HG03159 (cell line): Measurements from ENCODE around the gene HSD3B1.
"Not testable (repeated sequence)": the region's sequence is repeated elsewhere in the genome, so short reads cannot be mapped to it uniquely, and the experiment has no call there.

Experiments
- ATAC-seq: cut with Tn5 transposase; IDR thresholded peaks from one replicate; pipeline ENCODE4 v1.9.1; 2021; ENCODE audit warnings: mild to moderate bottlenecking, moderate library complexity; ENCODE audit not compliant: unreplicated experiment

The HSD3B1 gene

GRCh38 chr1:119551218-119551617 is 44.2 kb downstream of the HSD3B1 start:
- ATAC-seq: no peak

DNA sequence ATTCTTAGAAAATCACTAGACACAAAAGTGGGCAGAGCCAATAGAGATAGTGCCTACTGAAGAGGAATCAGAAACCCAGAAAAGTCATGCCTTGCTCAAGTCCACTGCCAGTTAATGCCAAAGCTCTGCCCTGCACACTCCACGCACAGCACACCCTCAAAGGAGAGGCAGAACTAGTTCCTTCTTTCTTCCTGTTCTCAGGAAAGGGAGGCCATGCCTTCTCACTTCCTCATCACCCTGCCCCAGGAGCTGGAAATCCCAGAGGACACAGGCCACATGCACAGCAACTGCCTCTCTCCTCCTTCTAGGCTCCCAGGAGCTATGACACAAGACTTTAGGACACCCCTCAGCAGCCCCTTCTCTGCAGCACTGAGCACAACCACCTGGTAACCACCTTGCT is 45.6 kb downstream of the HSD3B1 start:
- not testable (repeated sequence) for ATAC-seq

DNA sequence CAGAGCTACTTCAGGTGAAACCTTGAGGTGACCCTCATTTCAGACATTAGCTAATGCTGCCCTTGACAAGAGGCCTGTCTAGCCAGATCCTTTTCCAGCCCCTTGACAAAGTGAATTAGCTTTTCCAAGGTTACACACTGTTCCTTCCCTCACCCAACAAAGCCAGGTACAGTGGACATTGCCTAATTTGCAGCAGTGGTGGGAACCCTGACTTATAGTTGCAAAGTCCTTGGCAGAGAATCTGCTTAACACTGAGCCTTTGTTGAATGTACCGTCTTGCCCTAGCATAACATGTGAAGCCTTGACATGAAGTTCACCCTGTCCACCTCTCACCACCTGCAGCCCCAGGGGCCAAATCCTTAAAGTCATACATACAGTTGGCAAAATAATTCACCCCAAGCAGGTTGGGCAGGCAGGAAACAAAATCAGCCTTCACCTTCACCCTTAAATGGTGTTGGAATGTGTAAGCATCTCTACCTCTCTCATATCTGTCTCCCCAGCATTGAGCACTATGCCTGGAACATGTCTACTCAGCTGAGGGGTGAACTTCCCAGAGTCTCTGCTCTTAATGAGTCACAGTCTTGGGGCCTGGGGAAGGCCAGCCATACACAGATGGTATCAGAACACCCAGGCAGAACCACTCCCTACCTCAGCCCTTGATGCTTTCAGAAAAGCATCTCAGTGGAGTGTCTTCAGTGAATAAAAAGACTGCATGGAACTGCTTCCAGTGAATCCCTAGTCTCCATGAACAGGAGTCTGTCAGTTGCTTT is 46.5 kb downstream of the HSD3B1 start:
- ATAC-seq: not testable (repeated sequence)

GRCh38 chr1:119554183-119554582 is 47.2 kb downstream of the HSD3B1 start:
- no peak for ATAC-seq

GRCh38 chr1:119556423-119556822 is 49.4 kb downstream of the HSD3B1 start:
- ATAC-seq: no peak

DNA sequence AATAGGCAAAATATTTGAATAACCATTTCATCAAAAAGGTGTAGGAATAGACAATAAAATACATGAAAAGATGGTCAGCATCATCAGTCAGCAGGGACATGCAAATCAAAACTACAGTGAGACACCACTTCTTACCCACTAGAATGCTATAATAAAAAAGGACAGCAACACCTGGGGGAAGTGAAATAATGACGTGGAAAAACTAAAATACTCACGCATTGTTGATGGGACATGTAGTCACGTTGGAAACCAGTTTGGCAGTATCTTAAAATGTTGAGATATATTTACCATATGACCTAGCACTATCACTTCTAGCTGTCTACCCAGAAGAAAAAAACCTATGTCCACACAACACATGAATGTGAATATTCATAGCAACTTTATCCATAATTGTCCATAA is 53.4 kb downstream of the HSD3B1 start:
- ATAC-seq: not testable (repeated sequence)

GRCh38 chr1:119564548-119564947 is 57.5 kb downstream of the HSD3B1 start:
- ATAC-seq: no peak
